Esophagus squamous epithelium (tissue), 4 donors: ENCODE results near the gene ZBTB42.

Experiments used
- POLR2A ChIP-seq, 4 donors: fragments of 450-650 bp; IDR thresholded peaks; one replicate each; pipeline ENCODE4 v1.6.1; 2017; ENCODE audit warnings: antibody characterized with exemption in 4 of 4, mild to moderate bottlenecking in 4 of 4, moderate library complexity in 3 of 4
- TF ChIP-seq, protein P1 (sequence below), 6 experiments: fragments of 450-650 bp in 4 of 6; fragments of 200-600 bp in 2 of 6; sonication (generic) in 2 of 6; IDR thresholded peaks; one replicate each; pipeline ENCODE4 v1.5.1; 2016 to 2019; ENCODE audit warnings: antibody characterized with exemption in 6 of 6, mild to moderate bottlenecking in 4 of 6, moderate library complexity in 4 of 6

- TF ChIP-seq, protein P1, sequence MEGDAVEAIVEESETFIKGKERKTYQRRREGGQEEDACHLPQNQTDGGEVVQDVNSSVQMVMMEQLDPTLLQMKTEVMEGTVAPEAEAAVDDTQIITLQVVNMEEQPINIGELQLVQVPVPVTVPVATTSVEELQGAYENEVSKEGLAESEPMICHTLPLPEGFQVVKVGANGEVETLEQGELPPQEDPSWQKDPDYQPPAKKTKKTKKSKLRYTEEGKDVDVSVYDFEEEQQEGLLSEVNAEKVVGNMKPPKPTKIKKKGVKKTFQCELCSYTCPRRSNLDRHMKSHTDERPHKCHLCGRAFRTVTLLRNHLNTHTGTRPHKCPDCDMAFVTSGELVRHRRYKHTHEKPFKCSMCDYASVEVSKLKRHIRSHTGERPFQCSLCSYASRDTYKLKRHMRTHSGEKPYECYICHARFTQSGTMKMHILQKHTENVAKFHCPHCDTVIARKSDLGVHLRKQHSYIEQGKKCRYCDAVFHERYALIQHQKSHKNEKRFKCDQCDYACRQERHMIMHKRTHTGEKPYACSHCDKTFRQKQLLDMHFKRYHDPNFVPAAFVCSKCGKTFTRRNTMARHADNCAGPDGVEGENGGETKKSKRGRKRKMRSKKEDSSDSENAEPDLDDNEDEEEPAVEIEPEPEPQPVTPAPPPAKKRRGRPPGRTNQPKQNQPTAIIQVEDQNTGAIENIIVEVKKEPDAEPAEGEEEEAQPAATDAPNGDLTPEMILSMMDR (IDR thresholded peaks at IDR 0.05): no peak
- no peak for TF ChIP-seq POLR2A (IDR thresholded peaks at IDR 0.05)
Observed at GRCh38 chr14:104813286-104813685, 12.4 kb downstream of the ZBTB42 start.
